PC-9 (cell line): ENCODE data around the gene ATOH8. TPM values are rescaled to one million over a fixed set of nuclear protein-coding genes. Genes with fewer than 3 reads are reported as not detected.
A peak's percentile ranks its signal among the peaks of the same experiment; 100 is the strongest.

Source experiments
- BruUV-seq: library from RNA; stranded (reverse); fragments of 400-500 nt; replicated peaks from 2 replicates; lab custom pipeline; 2021; lab: Mats Ljungman, UMichigan
- CTCF ChIA-PET: fragments of 300-600 bp; sonication (Branson Sonifier 250); formaldehyde crosslinking; loops from one replicate; lab custom pipeline; 2022; ENCODE audit warnings: antibody characterized with exemption; lab: Charles Lee
- POLR2A ChIA-PET: fragments of 300-600 bp; sonication (Branson Sonifier 250); formaldehyde crosslinking; loops from one replicate; lab custom pipeline; 2022; ENCODE audit warnings: antibody characterized with exemption; ENCODE audit not compliant: unreplicated experiment; lab: Charles Lee
- DNase-seq, 2 experiments: peaks; one replicate each; pipeline versions ENCODE4 v3.0.0 to v3.0.0-alpha.2; 2015 to 2022; ENCODE audit warnings: mixed read lengths in 1 of 2
- H2AFZ ChIP-seq: fragments of 200-600 bp; sonication (generic); 2 replicates; pipeline ENCODE4 v1.8.1; 2017; ENCODE audit warnings: antibody characterized with exemption
- H3F3A ChIP-seq: fragments of 200-600 bp; sonication (generic); 2 replicates; pipeline ENCODE4 v1.8.1; 2017; ENCODE audit warnings: antibody characterized with exemption, mild to moderate bottlenecking, low read depth; ENCODE audit not compliant: insufficient read depth
- H3K27ac ChIP-seq: fragments of 200-600 bp; sonication (generic); 2 replicates; pipeline ENCODE4 v1.6.1; 2016; ENCODE audit warnings: mixed run types
- H3K27me3 ChIP-seq: fragments of 200-600 bp; sonication (generic); 2 replicates; pipeline ENCODE4 v1.6.1; 2016; ENCODE audit warnings: low read depth, mixed run types; ENCODE audit not compliant: insufficient read depth
- H3K36me3 ChIP-seq: fragments of 200-600 bp; sonication (generic); 2 replicates; pipeline ENCODE4 v1.6.1; 2016; ENCODE audit warnings: low read depth, mixed run types
- H3K4me1 ChIP-seq: fragments of 200-600 bp; sonication (generic); replicated peaks from 2 replicates; pipeline ENCODE4 v1.6.1; 2016; ENCODE audit warnings: mixed run types; ENCODE audit not compliant: insufficient read depth
- H3K4me2 ChIP-seq: fragments of 200-600 bp; sonication (generic); 2 replicates; pipeline ENCODE4 v1.6.1; 2017; ENCODE audit warnings: mixed run types
- H3K4me3 ChIP-seq: fragments of 200-600 bp; sonication (generic); 2 replicates; pipeline ENCODE4 v1.6.1; 2016; ENCODE audit warnings: mixed run types
- H3K79me2 ChIP-seq: fragments of 200-600 bp; sonication (generic); 2 replicates; pipeline ENCODE4 v1.6.1; 2017; ENCODE audit warnings: low read depth, mixed run types
- H3K9me2 ChIP-seq: fragments of 200-600 bp; sonication (generic); 2 replicates; pipeline ENCODE4 v1.8.1; 2017; ENCODE audit warnings: mild to moderate bottlenecking; ENCODE audit not compliant: insufficient read depth
- H3K9me3 ChIP-seq: fragments of 200-600 bp; sonication (generic); 2 replicates; pipeline ENCODE4 v1.8.1; 2016; ENCODE audit warnings: low read depth; ENCODE audit not compliant: insufficient read depth
- H4K20me1 ChIP-seq: fragments of 200-600 bp; sonication (generic); 2 replicates; pipeline ENCODE4 v1.8.1; 2017; ENCODE audit not compliant: insufficient read depth
- EZH2 ChIP-seq: fragments of 200-600 bp; sonication (generic); IDR thresholded peaks from 2 replicates; pipeline ENCODE4 v1.8.0; 2017; ENCODE audit warnings: antibody characterized with exemption, low read depth
- intact Hi-C: fragments of 100-400 bp; cut with micrococcal nuclease; formaldehyde crosslinking; loops from one replicate; pipeline ENCODE4 v1.10.0; 2022; ENCODE audit not compliant: unreplicated experiment
- total RNA-seq: library from RNA; stranded (reverse); gene quantifications from 2 replicates; pipeline ENCODE4 v1.2.3, GENCODE V29; 2021
- TF ChIP-seq, protein P1 (sequence below): fragments of 200-600 bp; sonication (generic); conservative IDR thresholded peaks from 2 replicates; pipeline ENCODE4 v1.6.1; 2017; ENCODE audit warnings: mixed run types, antibody characterized with exemption, mild to moderate bottlenecking, moderate library complexity

The ATOH8 gene
- total RNA-seq, 1 experiment from 2014 or later = not detected

DNA sequence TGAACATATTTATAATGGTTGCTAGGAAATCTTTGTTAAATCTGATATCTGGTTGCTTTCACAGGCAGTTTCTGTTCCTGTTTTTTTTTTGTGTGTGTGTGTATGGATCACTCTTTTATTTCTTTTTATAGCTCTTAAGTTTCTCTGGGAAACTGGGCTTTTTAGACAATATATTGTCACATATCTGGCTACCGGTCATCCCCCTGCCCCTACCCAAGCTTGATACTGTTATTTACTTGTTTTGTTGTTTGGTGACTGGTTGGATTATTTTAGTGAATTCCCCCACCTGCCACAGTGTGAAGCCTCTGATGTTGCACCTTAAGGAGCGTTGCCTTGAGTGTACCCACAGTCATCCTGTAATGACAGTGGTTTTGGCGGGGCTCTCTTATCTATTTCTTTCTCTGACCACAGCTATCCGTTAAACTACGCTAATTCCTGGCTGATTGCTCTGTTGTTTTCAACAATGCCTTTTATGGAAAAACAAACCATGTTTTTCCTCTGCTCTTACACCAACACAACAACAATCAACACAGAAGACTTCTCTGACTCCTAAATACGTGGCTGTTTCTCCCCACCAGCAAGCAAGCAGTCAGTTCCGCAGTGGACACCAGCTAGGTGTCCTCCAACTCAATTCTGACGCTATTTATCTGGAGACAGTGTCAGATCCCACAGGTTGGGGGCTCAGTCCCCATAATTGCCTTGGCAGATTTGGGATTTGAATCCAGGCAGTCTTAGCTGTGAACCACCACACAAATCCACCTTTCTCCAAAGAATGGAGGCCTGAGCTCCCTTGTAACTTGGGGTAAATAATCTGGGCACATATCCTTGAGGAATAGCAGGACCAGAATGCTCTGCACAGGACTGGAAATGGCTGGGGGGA is 48.8 kb upstream of the ATOH8 start:
- Histone ChIP-seq H2AFZ (peak overlapping the region; percentile 42; the same call in 1 of the 2 replicates), H3F3A (peaks cover 31% of the 10 kb centered on the region), H3K36me3 (no peaks in the 10 kb centered on the region), H3K4me1 (peaks cover 54% of the 10 kb centered on the region), H4K20me1 (no peaks in the 10 kb centered on the region), H3K9me2 (no peaks in the 10 kb centered on the region), H3K9me3 (no peaks in the 10 kb centered on the region), H3K4me3 (no peak overlapping the region), H3K79me2 (no peaks in the 10 kb centered on the region), H3K4me2 (peak overlapping the region; percentile 64), H3K27me3 (no peaks in the 10 kb centered on the region), H3K27ac (peak overlapping the region; percentile 95)
- no TSS peak for BruUV-seq
- POLR2A ChIA-PET = interaction anchor here (0.6 kb wide), 1 partner anchor 267 kb away, joined by 3 read pairs; no protein-coding TSS in a partner anchor
- CTCF ChIA-PET = no interaction called here
- DNase-seq = no peak
- intact Hi-C loops = loop anchor here (5.0 kb wide), 1 partner anchor 293 kb away; the partner anchor contains the start of gene CAPG
- TF ChIP-seq, protein P1, sequence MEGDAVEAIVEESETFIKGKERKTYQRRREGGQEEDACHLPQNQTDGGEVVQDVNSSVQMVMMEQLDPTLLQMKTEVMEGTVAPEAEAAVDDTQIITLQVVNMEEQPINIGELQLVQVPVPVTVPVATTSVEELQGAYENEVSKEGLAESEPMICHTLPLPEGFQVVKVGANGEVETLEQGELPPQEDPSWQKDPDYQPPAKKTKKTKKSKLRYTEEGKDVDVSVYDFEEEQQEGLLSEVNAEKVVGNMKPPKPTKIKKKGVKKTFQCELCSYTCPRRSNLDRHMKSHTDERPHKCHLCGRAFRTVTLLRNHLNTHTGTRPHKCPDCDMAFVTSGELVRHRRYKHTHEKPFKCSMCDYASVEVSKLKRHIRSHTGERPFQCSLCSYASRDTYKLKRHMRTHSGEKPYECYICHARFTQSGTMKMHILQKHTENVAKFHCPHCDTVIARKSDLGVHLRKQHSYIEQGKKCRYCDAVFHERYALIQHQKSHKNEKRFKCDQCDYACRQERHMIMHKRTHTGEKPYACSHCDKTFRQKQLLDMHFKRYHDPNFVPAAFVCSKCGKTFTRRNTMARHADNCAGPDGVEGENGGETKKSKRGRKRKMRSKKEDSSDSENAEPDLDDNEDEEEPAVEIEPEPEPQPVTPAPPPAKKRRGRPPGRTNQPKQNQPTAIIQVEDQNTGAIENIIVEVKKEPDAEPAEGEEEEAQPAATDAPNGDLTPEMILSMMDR = no peak
- TF ChIP-seq EZH2 = no peak

DNA sequence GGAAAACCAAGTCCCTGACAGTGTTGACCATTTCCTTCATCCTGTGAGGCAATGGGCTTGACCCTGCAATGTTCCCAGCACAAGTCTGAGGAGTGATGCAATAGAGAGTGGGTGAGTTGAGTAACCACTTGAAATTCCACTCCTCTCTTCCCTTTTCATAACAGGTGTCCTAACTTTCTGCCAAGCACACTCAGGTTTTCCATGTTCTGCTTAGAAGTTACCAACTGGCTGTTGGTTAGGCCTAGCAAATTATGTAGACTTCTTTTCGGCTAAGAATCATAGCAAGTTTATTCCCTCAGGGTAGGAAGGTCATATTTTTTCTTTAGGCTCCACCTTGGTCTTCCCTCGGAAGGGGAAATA is 48.1 kb upstream of the ATOH8 start:
- ChIA-PET POLR2A (no interaction called here), CTCF (no interaction called here)
- DNase-seq = peak; percentile 45 to 89
- no peaks in the 10 kb centered on the region for H4K20me1 ChIP-seq
- H3F3A ChIP-seq = peaks cover 31% of the 10 kb centered on the region
- 0 out of 2 replicates have a peak overlapping the region, but pooled peaks have one; percentile 17 for H3K4me3 ChIP-seq
- H3K4me2 ChIP-seq = peak overlapping the region; percentile 64
- no peaks in the 10 kb centered on the region for H3K36me3 ChIP-seq
- peak overlapping the region; percentile 42; the same call in 1 of the 2 replicates for H2AFZ ChIP-seq
- TF ChIP-seq EZH2 = no peak
- TF ChIP-seq, protein P1 = no peak
- peak overlapping the region; percentile 95 for H3K27ac ChIP-seq
- no TSS peak for BruUV-seq
- H3K4me1 ChIP-seq = peaks cover 54% of the 10 kb centered on the region
- no peaks in the 10 kb centered on the region for H3K9me3 ChIP-seq
- H3K79me2 ChIP-seq = no peaks in the 10 kb centered on the region
- H3K9me2 ChIP-seq = no peaks in the 10 kb centered on the region
- intact Hi-C loops = loop anchor here (2.0 to 5.0 kb wide), 2 partner anchors 69 to 293 kb away; partner anchors contain the start of gene CAPG
- H3K27me3 ChIP-seq = no peaks in the 10 kb centered on the region

DNA sequence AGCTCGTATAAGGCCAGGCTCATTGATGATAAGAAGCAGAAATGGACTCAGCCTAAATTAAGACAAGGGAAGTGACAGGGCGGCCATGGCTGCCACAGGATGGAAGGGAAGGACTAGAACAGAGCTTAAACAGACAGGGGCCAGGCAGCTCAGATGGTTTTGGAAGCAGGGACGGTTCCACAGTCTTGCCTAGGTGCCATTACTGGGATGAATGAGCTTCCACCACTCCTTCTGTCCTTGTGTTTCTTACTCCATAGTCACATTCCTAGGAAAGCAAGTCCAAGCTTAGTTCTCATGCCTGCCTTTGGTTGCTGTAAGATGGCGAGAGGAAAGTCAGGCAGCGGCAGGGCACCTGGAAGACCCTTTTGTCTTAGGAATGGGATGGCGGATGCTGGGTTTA is 47.7 kb upstream of the ATOH8 start:
- Histone ChIP-seq H3K36me3 (no peaks in the 10 kb centered on the region), H3K4me1 (peaks cover 54% of the 10 kb centered on the region), H3K9me2 (no peaks in the 10 kb centered on the region), H3K4me2 (peak overlapping the region; percentile 64), H3K79me2 (no peaks in the 10 kb centered on the region), H3F3A (peaks cover 28% of the 10 kb centered on the region), H4K20me1 (no peaks in the 10 kb centered on the region), H3K27ac (peak overlapping the region; percentile 95), H3K27me3 (no peaks in the 10 kb centered on the region), H2AFZ (no peak overlapping the region), H3K4me3 (0 out of 2 replicates have a peak overlapping the region, but pooled peaks have one; percentile 17), H3K9me3 (no peaks in the 10 kb centered on the region)
- intact Hi-C loops = loop anchor here (2.0 to 5.0 kb wide), 2 partner anchors 69 to 294 kb away; partner anchors contain the start of gene CAPG
- ChIA-PET POLR2A (no interaction called here), CTCF (interaction anchor here (3.4 kb wide), 1 partner anchor 27 kb away, joined by 28 read pairs; no protein-coding TSS in a partner anchor)
- BruUV-seq = no TSS peak
- no peak for DNase-seq
- no peak for TF ChIP-seq EZH2
- TF ChIP-seq, protein P1 = no peak
